Mesenchymal stem cell (in vitro differentiated cells and primary cell): ENCODE results near the gene MACC1.

Source experiments
- DNase-seq: peaks from one replicate; pipeline ENCODE4 v3.0.0-alpha.2; 2013
- H2AFZ ChIP-seq: one replicate; pipeline ENCODE4 v1.6.1; 2013; ENCODE audit warnings: low read depth, mild to moderate bottlenecking, control low read depth, inconsistent platforms, low read length, moderate library complexity
- H2AK5ac ChIP-seq: 2 replicates; pipeline ENCODE4 v1.6.1; 2013; ENCODE audit warnings: low read length, moderate library complexity, mild to moderate bottlenecking, inconsistent platforms; ENCODE audit not compliant: severe bottlenecking
- H2BK120ac ChIP-seq: one replicate; pipeline ENCODE4 v1.6.1; 2013; ENCODE audit warnings: low read depth, mild to moderate bottlenecking, inconsistent platforms, low read length, moderate library complexity
- H2BK12ac ChIP-seq, 2 experiments: one replicate each; pipeline ENCODE4 v1.6.1; 2013; ENCODE audit warnings: inconsistent platforms in 2 of 2, low read length in 2 of 2, mild to moderate bottlenecking in 2 of 2, moderate library complexity in 2 of 2, control low read depth in 1 of 2
- H2BK15ac ChIP-seq: one replicate; pipeline ENCODE4 v1.6.1; 2013; ENCODE audit warnings: mild to moderate bottlenecking, low read depth, inconsistent platforms; ENCODE audit not compliant: poor library complexity, severe bottlenecking
- H2BK5ac ChIP-seq: 2 replicates; pipeline ENCODE4 v1.6.1; 2013; ENCODE audit warnings: low read depth, mild to moderate bottlenecking, low read length, control low read depth, inconsistent platforms; ENCODE audit not compliant: poor library complexity, severe bottlenecking
- H3K14ac ChIP-seq, 2 experiments: one replicate each; pipeline ENCODE4 v1.6.1; 2013; ENCODE audit warnings: inconsistent platforms in 2 of 2, low read length in 2 of 2, control low read depth in 1 of 2, mild to moderate bottlenecking in 1 of 2, moderate library complexity in 1 of 2
- H3K18ac ChIP-seq, 2 experiments: one replicate each; pipeline ENCODE4 v1.6.1; 2013; ENCODE audit warnings: inconsistent platforms in 2 of 2, low read length in 2 of 2, control low read depth in 1 of 2, low read depth in 1 of 2, mild to moderate bottlenecking in 1 of 2
- H3K23ac ChIP-seq, 2 experiments: one replicate each; pipeline ENCODE4 v1.6.1; 2013; ENCODE audit warnings: inconsistent platforms in 2 of 2, low read length in 2 of 2, mild to moderate bottlenecking in 2 of 2, moderate library complexity in 2 of 2, control low read depth in 1 of 2
- H3K27ac ChIP-seq: 2 replicates; pipeline ENCODE4 v1.5.1; 2013; ENCODE audit warnings: mild to moderate bottlenecking, moderate library complexity, low read length, control low read depth, inconsistent platforms; ENCODE audit not compliant: poor library complexity, severe bottlenecking
- H3K27me3 ChIP-seq, 2 experiments: 2 replicates each; pipeline versions ENCODE4 v1.6.1 to v1.7.0; 2013; ENCODE audit warnings: low read length in 2 of 2, mild to moderate bottlenecking in 2 of 2, moderate library complexity in 2 of 2, control low read depth in 1 of 2, inconsistent platforms in 1 of 2; ENCODE audit not compliant: control insufficient read depth in 1 of 2, insufficient read depth in 1 of 2
- H3K36me3 ChIP-seq, 2 experiments: 2 replicates each; pipeline versions ENCODE4 v1.6.1 to v1.7.0; 2013; ENCODE audit warnings: low read length in 2 of 2, control low read depth in 1 of 2, inconsistent platforms in 1 of 2, low read depth in 1 of 2, mild to moderate bottlenecking in 1 of 2; ENCODE audit not compliant: insufficient read depth in 2 of 2, control insufficient read depth in 1 of 2
- H3K4ac ChIP-seq, 2 experiments: one replicate each; pipeline ENCODE4 v1.6.1; 2013; ENCODE audit warnings: inconsistent platforms in 2 of 2, low read length in 2 of 2, mild to moderate bottlenecking in 2 of 2, moderate library complexity in 2 of 2, control low read depth in 1 of 2, low read depth in 1 of 2
- H3K4me1 ChIP-seq: 2 replicates; pipeline ENCODE4 v1.6.1; 2013; ENCODE audit warnings: low read depth, low read length, control low read depth; ENCODE audit not compliant: control insufficient read depth, insufficient read depth
- H3K4me2 ChIP-seq: 2 replicates; pipeline ENCODE4 v1.6.1; 2013; ENCODE audit warnings: low read length, mild to moderate bottlenecking, inconsistent platforms; ENCODE audit not compliant: poor library complexity, severe bottlenecking
- H3K4me3 ChIP-seq, 2 experiments: 2 replicates each; pipeline versions ENCODE4 v1.5.1 to v1.7.0; 2013; ENCODE audit warnings: low read length in 2 of 2, mild to moderate bottlenecking in 2 of 2, control low read depth in 1 of 2, low read depth in 1 of 2; ENCODE audit not compliant: insufficient read depth in 1 of 2
- H3K79me1 ChIP-seq: replicated peaks from 2 replicates; pipeline ENCODE4 v1.6.1; 2013; ENCODE audit warnings: mild to moderate bottlenecking, control low read depth, low read length, inconsistent platforms; ENCODE audit not compliant: poor library complexity, severe bottlenecking
- H3K9ac ChIP-seq: 2 replicates; pipeline ENCODE4 v1.7.0; 2013; ENCODE audit warnings: mild to moderate bottlenecking, low read length, moderate library complexity
- H3K9me3 ChIP-seq: 2 replicates; pipeline ENCODE4 v1.7.0; 2013; ENCODE audit warnings: mild to moderate bottlenecking, low read length; ENCODE audit not compliant: control insufficient read depth
- H4K8ac ChIP-seq: one replicate; pipeline ENCODE4 v1.6.1; 2013; ENCODE audit warnings: inconsistent platforms, mild to moderate bottlenecking, low read length, moderate library complexity
- H4K91ac ChIP-seq: one replicate; pipeline ENCODE4 v1.6.1; 2013; ENCODE audit warnings: mild to moderate bottlenecking, low read length, inconsistent platforms
- WGBS: methylation state at CpG from one replicate; pipeline ENCODE4 v1.1.7; 2013; ENCODE audit warnings: mixed read lengths; 5-methylcytosine and 5-hydroxymethylcytosine counted together

MACC1 gene

GRCh38 chr7:20191391-20191869 lies 25.8 kb downstream of the MACC1 start:
- H3K79me1 ChIP-seq: no peaks in the 10 kb centered on the region
- H3K9me3 ChIP-seq: peaks cover 6% of the 10 kb centered on the region
- no peak overlapping the region for H2BK5ac ChIP-seq
- no peak overlapping the region for H4K8ac ChIP-seq
- no peak overlapping the region for H2BK12ac ChIP-seq
- H3K27me3 ChIP-seq: no peaks in the 10 kb centered on the region
- no peaks in the 10 kb centered on the region for H3K4me1 ChIP-seq
- H3K27ac ChIP-seq: no peak overlapping the region
- H3K14ac ChIP-seq: no peak overlapping the region
- H3K4me3 ChIP-seq: no peak overlapping the region
- H3K23ac ChIP-seq: no peak overlapping the region
- no peak overlapping the region for H4K91ac ChIP-seq
- H2BK120ac ChIP-seq: no peak overlapping the region
- no peak for DNase-seq
- no peak overlapping the region for H3K18ac ChIP-seq
- no peak overlapping the region for H2BK15ac ChIP-seq
- 98% methylated on average over 11 of the region's 11 CpGs for WGBS
- H3K4ac ChIP-seq: no peak overlapping the region
- no peak overlapping the region for H2AFZ ChIP-seq
- H3K9ac ChIP-seq: no peak overlapping the region
- H3K36me3 ChIP-seq: no peaks in the 10 kb centered on the region
- H3K4me2 ChIP-seq: no peak overlapping the region
- H2AK5ac ChIP-seq: no peak overlapping the region

DNA sequence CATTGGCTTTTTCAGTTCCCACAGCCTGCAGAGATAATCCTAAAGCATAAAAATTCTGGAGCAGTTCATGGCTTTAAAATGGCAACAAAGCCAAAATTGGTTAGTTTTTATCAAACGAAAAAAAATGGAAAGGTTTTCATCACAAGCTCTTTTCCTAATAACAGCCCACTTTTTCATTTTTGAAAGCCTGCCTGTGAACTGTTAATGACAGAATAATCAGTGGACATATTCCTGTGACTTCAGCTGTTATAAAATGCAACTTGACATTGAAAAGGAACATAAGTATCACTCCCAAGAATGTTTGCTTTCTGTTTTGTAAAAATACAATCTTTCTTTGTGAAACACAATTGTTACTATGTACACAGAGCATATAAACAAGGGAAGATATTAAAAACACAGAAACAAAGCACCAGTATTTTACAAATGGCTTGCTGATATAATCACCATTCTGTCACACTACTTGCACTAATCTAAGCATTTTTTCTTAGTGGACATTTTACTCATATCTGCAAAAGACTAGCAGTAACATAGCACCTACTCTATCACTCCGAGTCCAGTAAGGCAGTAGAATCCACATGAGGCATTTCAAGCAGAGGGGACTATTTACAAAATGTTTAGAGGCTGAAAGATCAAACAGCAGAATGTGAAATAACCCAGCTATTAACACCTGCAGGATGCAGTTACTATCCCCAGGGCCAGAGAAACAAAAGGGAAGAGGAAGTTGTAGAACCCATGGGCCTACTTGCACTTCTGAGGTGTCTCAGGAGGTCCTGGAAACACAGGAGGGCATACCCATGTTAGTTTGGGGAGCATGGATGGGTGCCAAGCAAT lies 26.4 kb downstream of the MACC1 start:
- Histone ChIP-seq H2BK120ac (no peak overlapping the region), H3K27ac (no peak overlapping the region), H3K79me1 (no peaks in the 10 kb centered on the region), H4K8ac (no peak overlapping the region), H2BK12ac (no peak overlapping the region), H2BK5ac (no peak overlapping the region), H3K4me3 (no peak overlapping the region), H2BK15ac (no peak overlapping the region), H2AFZ (no peak overlapping the region), H2AK5ac (no peak overlapping the region), H3K27me3 (no peaks in the 10 kb centered on the region), H3K4ac (no peak overlapping the region), H3K18ac (no peak overlapping the region), H3K14ac (no peak overlapping the region), H3K23ac (no peak overlapping the region), H3K36me3 (no peaks in the 10 kb centered on the region), H3K4me2 (no peak overlapping the region), H3K4me1 (no peaks in the 10 kb centered on the region), H3K9me3 (peaks cover 6% of the 10 kb centered on the region), H3K9ac (no peak overlapping the region), H4K91ac (no peak overlapping the region)
- no CpG with 5 or more reads among the region's 2 CpGs for WGBS
- no peak for DNase-seq

- DNase-seq: no peak
- Histone ChIP-seq H3K4me3 (no peak overlapping the region), H2BK12ac (no peak overlapping the region), H3K14ac (no peak overlapping the region), H2BK5ac (no peak overlapping the region), H3K27ac (no peak overlapping the region), H3K4ac (no peak overlapping the region), H3K4me2 (no peak overlapping the region), H4K8ac (no peak overlapping the region), H2BK120ac (no peak overlapping the region), H4K91ac (no peak overlapping the region), H3K9ac (no peak overlapping the region), H3K27me3 (no peaks in the 10 kb centered on the region), H2BK15ac (no peak overlapping the region), H2AFZ (no peak overlapping the region), H3K36me3 (no peaks in the 10 kb centered on the region), H2AK5ac (no peak overlapping the region), H3K18ac (no peak overlapping the region), H3K9me3 (peaks cover 6% of the 10 kb centered on the region), H3K23ac (no peak overlapping the region), H3K4me1 (no peaks in the 10 kb centered on the region), H3K79me1 (no peaks in the 10 kb centered on the region)
Measured at GRCh38 chr7:20189852-20190251, 27.3 kb downstream of the MACC1 start.

DNA sequence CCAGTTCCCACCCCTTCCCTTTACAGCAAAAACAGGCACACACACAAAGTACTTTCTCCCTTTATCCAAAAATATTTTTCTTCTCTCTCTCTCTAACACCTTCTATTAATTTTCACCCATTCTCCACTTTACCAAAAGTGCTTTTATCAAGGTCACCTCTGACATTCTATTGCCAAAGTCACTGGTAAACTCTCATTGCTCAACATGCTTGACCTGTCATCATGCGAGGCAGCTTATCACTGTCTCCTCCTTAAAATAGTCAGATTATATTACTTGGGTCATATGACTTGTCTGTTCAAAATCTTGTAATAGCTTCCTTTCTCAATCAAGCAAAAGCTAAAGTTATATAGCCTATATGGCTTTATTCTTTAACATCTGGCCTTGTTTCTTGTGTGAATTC lies 28.6 kb downstream of the MACC1 start:
- Histone ChIP-seq H3K79me1 (no peaks in the 10 kb centered on the region), H2AK5ac (no peak overlapping the region), H4K8ac (no peak overlapping the region), H3K9ac (no peak overlapping the region), H3K27me3 (no peaks in the 10 kb centered on the region), H3K4me2 (no peak overlapping the region), H3K14ac (no peak overlapping the region), H2BK5ac (no peak overlapping the region), H3K18ac (no peak overlapping the region), H2BK12ac (no peak overlapping the region), H3K9me3 (peaks cover 6% of the 10 kb centered on the region), H3K4ac (no peak overlapping the region), H3K27ac (no peak overlapping the region), H2AFZ (no peak overlapping the region), H3K4me3 (no peak overlapping the region), H2BK120ac (no peak overlapping the region), H4K91ac (no peak overlapping the region), H3K4me1 (no peaks in the 10 kb centered on the region), H3K23ac (no peak overlapping the region), H3K36me3 (no peaks in the 10 kb centered on the region), H2BK15ac (no peak overlapping the region)
- no peak for DNase-seq
- WGBS: no CpG with 5 or more reads among the region's 1 CpG
